Measurements from ENCODE around the gene CD83. TPM values are rescaled to one million over a fixed set of nuclear protein-coding genes. Genes with fewer than 3 reads are reported as not detected.

The CD83 gene
- total and polyA plus RNA-seq, 9 donors, result 3.4 to 29.4 (median 22.2) TPM

GRCh38 chr6:14178083-14178445, 60.5 kb downstream of the CD83 start:
- no peak overlapping the region for H3K4me3 ChIP-seq
- no peaks in the 10 kb centered on the region for H3K4me1 ChIP-seq (ENCODE audit: insufficient read depth)
- no peaks in the 10 kb centered on the region for H3K27me3 ChIP-seq
- intact Hi-C loops (cut with DNase I), result no loop called here
- TF ChIP-seq EP300 (IDR thresholded peaks at IDR 0.05), result no peak
- TF ChIP-seq, protein P1, sequence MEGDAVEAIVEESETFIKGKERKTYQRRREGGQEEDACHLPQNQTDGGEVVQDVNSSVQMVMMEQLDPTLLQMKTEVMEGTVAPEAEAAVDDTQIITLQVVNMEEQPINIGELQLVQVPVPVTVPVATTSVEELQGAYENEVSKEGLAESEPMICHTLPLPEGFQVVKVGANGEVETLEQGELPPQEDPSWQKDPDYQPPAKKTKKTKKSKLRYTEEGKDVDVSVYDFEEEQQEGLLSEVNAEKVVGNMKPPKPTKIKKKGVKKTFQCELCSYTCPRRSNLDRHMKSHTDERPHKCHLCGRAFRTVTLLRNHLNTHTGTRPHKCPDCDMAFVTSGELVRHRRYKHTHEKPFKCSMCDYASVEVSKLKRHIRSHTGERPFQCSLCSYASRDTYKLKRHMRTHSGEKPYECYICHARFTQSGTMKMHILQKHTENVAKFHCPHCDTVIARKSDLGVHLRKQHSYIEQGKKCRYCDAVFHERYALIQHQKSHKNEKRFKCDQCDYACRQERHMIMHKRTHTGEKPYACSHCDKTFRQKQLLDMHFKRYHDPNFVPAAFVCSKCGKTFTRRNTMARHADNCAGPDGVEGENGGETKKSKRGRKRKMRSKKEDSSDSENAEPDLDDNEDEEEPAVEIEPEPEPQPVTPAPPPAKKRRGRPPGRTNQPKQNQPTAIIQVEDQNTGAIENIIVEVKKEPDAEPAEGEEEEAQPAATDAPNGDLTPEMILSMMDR (IDR thresholded peaks at IDR 0.05), result no peak
- TF ChIP-seq POLR2A (IDR thresholded peaks at IDR 0.05), result no peak
- H3K36me3 ChIP-seq, result no peaks in the 10 kb centered on the region
- no peaks in the 10 kb centered on the region for H3K9me3 ChIP-seq
- DNase-seq, result no peak
- no peak overlapping the region for H3K27ac ChIP-seq
- 81 to 89% (median 84%) methylated on average over 5 of the region's 5 CpGs for WGBS, 3 donors

- TF ChIP-seq, protein P1 (IDR thresholded peaks at IDR 0.05), result no peak
- TF ChIP-seq EP300 (IDR thresholded peaks at IDR 0.05) (no peak), POLR2A (IDR thresholded peaks at IDR 0.05) (no peak)
- Histone ChIP-seq H3K4me3 (no peak overlapping the region), H3K36me3 (no peaks in the 10 kb centered on the region), H3K27me3 (no peaks in the 10 kb centered on the region), H3K4me1 (ENCODE audit: insufficient read depth) (no peaks in the 10 kb centered on the region), H3K27ac (no peak overlapping the region), H3K9me3 (no peaks in the 10 kb centered on the region)
- DNase-seq, result no peak
- 79 to 87% (median 83%) methylated on average over 2 of the region's 2 CpGs for WGBS, 3 donors
- intact Hi-C loops (cut with DNase I), result no loop called here
Observed at GRCh38 chr6:14180609-14181008, 63.0 kb downstream of the CD83 start.

GRCh38 chr6:14182916-14183315, 65.3 kb downstream of the CD83 start:
- Histone ChIP-seq H3K9me3 (no peaks in the 10 kb centered on the region), H3K27me3 (no peaks in the 10 kb centered on the region), H3K27ac (no peak overlapping the region), H3K36me3 (no peaks in the 10 kb centered on the region), H3K4me3 (no peak overlapping the region), H3K4me1 (ENCODE audit: insufficient read depth) (no peaks in the 10 kb centered on the region)
- no peak for DNase-seq
- no peak for TF ChIP-seq EP300 (IDR thresholded peaks at IDR 0.05)
- intact Hi-C loops (cut with DNase I), result no loop called here
- 23 to 49% (median 30%) methylated on average over 1 of the region's 1 CpG for WGBS, 3 donors

Small RNA genes lying within 50 kb of the gene (small RNA-seq; reads per million reads assigned to genes)
- gene RNU7-133P, result not detected

Other genes with a start within 250 kb of the CD83 start
- 1 to 10 TPM in 4 of 7 donors, under 1 TPM in 2, not detected in 1; 0.42 to 3.9 (median 1.1) TPM for gene RNF182, start 192.8 kb upstream of the CD83 start, total RNA-seq
- under 1 TPM; 0.50 to 0.67 TPM for gene RNF182, start 192.8 kb upstream of the CD83 start, polyA plus RNA-seq